HG03060 (cell line): ENCODE results near the gene LAG3.

Experiments used
- ATAC-seq: cut with Tn5 transposase; IDR thresholded peaks from one replicate; pipeline ENCODE4 v1.9.1; 2021; ENCODE audit warnings: low read depth, moderate number of reproducible peaks; ENCODE audit not compliant: unreplicated experiment

The LAG3 gene

DNA sequence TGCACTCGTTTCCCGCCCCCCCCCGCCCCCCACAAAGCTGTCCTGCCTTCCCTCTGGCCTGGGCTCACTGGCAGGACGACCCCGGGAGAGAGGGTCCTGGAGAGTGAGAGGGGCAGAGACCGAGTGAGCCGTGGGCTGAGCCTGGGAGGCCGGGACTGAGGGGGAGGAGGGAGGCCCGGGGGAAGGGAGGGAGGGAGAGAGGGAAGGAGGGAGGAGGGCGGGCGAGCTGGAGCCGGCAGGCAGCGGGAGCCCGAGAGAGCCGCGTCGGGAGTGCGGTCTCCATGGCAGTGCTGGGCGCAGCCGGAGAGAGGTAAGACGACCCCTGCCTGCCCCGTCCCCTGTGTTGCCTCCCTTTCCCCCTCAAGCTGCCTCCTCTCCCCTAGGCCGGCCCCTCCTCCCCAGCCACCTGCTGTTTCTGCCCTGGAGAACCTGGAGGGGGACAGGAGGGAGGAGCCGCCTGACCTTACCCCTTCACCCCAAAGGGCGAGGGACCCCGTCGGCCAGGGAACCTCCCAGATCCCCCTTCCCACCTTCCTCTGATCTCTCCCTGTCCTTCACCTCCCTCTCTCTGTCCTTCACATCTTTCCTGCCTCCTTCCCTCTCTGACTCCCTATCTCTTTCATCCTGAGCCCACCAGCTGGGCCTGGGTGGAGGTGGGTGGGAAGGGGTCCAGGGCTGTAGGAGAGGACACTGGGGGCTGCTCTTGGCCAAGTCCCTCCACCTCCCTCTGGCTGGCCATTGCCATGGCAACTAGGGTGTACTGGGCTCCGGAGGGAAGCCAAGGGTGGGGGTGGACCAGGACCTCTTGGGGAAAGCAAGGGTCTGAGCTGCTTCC is 49.5 kb downstream of the LAG3 start, which contains the start of gene GPR162:
GPR162 (plus strand) TSS at position 231 of the 835 bp plus-strand sequence. CDS start 2,078 bp downstream, outside the sequence.
- ATAC-seq = no peak

DNA sequence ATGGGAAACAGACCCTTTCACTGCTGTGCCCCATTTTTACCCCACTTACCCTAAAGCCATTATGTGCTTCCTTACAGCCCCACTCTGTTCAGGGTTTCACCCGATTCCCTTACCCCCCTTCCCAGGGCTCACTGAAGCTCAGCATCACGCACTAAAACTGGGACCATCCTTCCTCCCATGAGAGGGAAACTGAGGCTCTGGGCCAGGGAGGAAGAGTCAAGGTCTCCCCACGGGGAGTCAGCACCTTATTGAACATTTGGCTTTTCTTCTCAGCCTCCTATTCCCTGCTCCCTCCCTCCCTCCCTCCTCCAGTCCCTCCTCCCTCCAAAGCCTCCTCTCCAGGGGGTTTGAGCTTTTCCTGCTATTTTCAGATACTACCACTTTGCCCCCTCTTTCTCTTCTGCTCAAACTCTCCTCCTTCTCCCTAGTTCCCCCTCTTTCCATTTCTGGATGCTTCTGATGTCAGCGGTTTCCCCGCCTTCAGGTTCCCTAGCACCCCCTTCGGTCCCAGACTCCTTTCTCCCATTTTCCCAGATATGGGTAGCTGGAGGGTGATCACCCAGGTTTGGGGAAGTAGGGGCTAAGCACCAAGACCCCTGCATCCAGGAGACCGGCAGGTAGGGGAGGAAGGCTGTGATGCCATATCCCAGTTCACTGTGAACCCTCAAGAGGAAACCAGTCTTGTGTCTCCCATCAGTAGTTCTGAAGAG is 50.3 kb downstream of the LAG3 start:
- ATAC-seq = no peak

DNA sequence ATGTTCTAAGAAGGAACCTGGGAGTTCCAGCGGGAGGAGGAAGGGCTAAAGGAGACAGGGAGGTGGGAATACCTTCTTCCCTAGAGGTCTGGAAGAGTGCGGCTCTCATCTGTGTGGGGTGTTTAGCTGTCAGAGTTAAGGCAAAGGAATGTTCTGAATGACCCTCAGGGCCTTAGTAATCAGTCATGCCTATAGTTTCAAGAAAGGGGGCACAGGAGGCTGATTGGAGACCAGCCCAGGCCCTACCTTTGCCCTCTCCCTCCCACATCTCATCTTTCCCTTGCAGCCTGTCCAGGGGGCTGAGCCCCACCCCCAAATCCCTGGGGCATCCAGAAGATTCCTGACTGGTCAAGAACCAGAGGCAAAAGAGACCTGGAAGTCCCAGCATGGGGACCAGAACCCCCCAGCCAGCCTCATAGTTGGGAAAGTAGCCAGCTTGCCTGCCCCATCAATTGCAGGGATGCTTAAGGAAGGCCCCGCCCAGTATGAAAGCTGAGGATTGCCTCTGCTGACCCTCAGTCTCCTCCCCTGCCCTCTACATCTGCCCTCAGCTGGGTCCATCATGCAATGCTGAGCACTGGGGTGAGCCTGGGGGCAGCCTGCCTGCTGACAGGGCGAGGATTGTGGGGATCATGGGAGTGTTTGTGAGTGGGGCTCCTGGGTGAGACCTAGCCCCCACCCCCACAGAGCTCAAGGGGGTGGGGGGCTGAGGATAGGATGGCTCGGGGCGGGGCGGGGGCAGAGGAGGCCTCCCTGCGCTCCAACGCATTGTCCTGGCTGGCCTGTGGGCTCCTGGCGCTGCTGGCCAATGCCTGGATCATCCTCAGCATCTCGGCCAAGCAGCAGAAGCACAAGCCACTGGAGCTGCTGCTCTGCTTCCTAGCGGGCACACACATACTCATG is 51.1 kb downstream of the LAG3 start:
- no peak for ATAC-seq

DNA sequence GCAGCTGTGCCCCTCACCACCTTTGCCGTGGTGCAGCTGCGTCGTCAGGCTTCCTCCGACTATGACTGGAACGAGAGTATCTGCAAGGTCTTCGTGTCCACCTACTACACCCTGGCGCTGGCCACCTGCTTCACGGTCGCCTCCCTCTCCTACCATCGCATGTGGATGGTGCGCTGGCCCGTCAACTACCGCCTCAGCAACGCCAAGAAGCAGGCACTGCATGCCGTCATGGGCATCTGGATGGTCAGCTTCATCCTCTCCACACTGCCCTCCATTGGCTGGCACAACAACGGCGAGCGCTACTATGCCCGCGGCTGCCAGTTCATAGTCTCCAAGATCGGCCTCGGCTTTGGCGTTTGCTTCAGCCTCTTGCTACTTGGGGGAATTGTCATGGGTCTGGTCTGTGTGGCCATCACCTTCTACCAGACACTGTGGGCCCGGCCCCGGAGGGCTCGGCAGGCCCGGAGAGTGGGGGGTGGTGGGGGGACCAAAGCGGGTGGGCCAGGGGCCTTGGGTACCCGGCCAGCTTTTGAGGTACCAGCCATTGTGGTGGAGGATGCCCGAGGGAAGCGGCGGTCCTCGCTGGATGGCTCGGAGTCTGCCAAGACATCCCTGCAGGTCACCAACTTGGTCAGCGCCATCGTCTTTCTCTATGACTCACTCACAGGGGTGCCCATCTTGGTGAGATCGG is 51.9 kb downstream of the LAG3 start:
- no peak for ATAC-seq

GRCh38 chr12:6824901-6825381 is 52.6 kb downstream of the LAG3 start:
- no peak for ATAC-seq

DNA sequence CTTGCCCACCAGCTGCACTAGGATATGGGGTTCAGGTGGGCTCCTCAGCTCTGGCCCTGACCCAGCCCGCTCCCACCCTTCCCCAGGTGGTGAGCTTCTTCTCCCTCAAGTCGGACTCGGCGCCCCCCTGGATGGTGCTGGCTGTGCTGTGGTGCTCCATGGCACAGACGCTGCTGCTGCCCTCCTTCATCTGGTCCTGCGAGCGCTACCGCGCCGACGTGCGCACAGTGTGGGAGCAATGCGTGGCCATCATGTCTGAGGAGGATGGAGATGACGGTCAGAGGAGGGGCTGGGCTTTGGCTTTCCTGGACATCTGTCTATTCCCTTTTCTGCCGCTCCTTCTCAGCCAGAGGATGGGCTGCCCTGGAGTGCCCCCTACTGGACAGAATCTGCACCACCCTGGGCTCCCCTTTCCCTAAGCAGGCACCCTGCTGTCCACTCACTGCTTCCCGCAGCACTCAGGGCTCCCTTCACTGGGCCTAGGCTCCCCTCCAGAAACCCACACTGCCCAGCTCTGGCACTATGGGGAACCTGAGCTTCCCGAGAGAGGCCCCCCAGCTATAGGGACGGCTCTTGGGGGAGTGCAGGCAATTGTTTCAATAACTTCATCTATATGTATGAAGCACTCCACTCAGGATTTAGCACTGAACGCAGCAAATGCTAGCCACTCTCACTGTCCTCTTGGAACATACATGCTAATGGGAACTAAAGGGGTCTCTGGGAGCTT is 53.2 kb downstream of the LAG3 start:
- ATAC-seq = no peak

DNA sequence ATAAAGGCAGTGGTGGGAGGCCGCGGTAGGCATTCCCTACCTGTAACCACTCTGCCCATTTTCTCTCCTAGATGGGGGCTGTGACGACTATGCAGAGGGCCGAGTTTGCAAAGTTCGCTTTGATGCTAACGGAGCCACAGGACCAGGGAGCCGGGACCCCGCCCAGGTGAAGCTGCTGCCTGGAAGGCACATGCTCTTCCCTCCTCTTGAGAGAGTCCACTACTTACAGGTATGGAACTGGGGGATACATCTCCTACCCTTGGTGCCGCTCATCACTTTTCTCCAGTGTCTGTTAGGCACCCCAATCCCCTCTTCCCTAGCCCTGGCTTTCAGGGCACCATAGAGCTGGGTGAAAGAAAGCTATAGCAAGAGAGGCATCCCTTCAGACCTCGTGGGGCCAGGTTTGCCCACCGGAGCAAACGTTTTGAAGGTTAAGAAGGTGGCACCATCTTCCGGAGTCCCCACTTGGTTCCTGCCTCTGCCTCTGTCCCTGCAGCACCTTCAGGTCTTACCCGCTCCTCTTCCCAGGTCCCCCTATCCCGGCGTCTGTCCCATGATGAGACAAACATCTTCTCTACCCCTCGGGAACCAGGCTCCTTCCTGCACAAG is 53.9 kb downstream of the LAG3 start:
- ATAC-seq = no peak

DNA sequence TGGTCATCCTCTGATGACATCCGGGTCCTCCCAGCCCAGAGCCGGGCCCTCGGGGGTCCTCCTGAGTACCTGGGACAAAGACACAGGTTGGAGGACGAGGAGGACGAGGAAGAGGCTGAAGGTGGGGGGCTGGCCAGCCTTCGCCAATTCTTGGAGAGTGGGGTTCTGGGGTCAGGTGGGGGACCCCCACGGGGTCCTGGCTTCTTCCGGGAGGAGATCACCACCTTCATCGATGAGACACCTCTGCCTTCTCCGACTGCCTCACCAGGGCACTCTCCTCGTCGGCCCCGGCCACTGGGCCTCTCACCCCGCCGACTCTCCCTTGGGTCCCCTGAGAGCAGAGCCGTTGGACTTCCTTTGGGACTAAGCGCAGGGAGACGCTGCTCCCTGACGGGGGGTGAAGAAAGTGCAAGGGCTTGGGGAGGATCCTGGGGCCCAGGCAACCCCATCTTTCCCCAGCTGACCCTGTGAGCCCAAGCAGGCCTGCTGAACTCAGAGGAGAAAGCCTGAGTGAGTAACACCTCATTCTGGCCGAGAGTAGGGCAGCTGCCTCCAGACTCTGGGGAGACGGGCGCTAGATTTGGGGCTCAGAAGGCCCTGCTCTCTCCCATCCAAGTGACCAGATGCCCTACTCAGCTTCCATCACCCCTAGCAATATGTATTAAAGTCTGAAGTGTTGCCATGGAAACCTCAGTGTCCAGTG is 54.6 kb downstream of the LAG3 start:
- no peak for ATAC-seq

DNA sequence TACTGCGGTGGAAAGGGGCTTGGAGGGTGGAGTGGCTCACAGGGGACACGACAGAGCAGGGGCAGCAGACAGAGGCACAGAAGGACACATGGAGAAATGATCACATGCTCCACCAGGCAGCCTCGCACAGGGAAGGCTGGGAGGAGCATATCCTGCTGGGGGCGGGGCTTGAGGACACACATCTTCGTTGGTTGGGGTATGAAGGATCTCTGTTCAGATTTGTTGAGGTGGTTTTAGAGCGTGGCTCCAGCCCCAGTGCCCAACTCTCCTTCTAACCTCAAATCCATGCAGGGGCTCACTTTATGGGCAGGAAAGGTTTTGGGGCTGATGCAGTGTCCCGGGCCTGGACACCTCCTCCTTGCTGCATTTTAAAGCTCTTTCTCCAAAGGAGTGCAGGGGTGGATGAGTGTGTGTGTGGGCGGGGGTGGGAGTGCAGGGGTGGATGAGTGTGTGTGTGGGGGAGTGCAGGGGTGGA is 55.2 kb downstream of the LAG3 start:
- ATAC-seq = no peak
